GM04503 (cell line): ENCODE results near the gene NANOGP8.
"Not testable (repeated sequence)": the region's sequence is repeated elsewhere in the genome, so short reads cannot be mapped to it uniquely, and the experiment has no call there.

Experiments used
- DNase-seq: peaks from one replicate; pipeline ENCODE4 v3.0.0-alpha.2; 2012; ENCODE audit warnings: low read depth

The NANOGP8 gene, protein sequence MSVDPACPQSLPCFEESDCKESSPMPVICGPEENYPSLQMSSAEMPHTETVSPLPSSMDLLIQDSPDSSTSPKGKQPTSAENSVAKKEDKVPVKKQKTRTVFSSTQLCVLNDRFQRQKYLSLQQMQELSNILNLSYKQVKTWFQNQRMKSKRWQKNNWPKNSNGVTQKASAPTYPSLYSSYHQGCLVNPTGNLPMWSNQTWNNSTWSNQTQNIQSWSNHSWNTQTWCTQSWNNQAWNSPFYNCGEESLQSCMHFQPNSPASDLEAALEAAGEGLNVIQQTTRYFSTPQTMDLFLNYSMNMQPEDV

DNA sequence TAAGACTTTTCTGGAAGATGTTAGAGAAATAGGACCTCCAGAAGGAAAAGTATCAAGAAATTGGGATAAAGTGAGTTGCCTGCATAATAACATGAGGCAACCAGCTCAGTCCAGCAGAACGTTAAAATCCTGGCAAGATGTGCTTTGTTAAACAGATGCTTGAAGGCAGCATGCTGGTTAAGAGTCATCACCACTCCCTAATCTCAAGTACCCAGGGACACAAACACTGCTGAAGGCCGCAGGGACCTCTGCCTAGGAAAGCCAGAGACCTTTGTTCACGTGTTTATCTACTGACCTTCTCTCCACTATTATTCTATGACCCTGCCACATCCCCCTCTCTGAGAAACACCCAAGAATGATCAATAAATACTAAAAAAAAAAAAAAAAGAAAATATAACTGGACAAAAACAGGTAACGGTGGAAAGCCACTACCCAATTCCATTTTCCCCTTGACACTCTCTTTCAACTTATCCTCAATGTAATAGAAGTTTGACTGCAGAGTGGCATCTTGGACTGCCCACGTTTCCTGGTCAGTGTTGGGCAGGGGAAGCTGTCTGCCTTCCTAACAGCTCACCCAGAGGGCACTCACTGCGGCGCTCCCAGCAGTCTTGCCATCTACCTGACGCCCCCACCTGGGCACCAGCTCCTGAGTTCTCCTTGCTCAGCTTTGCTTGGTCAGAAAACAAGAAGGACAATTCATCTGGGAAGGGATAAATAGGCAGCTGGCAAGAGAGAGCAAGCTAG, at the start of gene NANOGP8:
NANOGP8 (minus strand) TSS at position 120 of the 744 bp plus-strand sequence. CDS start 185 bp downstream, outside the sequence.
- DNase-seq: not testable (repeated sequence)

DNA sequence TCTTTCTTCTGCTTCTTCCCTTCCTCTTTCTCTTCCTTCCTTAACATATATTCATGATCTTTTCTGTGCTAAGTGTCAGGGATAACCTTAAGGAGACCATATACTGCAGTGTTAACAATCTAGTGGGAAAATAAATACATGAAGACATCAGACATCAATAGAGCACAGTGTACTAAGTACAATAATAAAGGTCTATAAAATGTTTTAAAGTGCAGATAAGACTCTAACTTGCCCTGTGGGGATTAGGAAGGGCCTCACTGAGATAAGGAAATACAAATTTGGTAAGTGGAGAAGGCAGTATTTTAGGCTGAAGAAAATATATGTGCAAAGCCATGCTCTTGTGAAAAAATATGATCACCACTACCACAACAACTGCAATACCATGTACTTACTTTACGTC, 49.2 kb upstream of the NANOGP8 start:
- no peak for DNase-seq

DNA sequence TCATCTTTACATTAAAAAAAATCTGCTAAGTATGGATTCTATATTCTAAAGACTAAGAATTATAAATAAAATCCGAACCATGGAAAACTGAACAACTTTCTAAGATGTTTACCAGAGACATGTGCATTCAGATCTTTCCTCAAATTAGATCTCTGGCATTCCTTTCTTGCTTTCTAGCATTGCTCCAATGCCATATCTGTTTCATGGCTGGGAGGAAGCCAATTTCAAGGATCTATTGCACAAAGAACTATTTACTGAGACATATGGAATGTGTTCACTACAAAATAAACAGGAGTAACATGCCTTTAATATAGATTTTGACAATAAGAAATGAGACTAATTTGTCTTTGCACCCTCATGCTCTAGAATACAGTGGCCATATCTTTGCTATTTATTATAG, 45.1 kb upstream of the NANOGP8 start:
- no peak for DNase-seq

DNA sequence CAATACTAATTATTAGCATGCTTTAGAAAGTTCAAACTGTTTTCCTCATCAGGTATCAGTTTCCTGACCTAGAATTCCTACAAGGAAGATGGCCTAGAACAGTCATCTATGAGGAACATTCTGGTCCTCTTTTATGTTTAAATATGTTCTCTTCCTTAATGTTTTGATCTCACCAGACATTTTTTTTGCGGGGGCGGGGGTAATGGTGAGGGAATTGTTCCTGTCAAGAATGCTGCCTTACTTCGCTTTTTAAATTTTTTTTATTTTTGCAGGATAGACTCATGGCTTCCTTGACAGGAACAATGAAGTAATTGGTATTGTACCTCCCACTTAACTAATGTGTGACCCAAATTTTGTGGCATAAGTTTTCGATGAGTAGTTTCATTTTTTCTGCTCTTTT, 44.3 kb upstream of the NANOGP8 start:
- no peak for DNase-seq

DNA sequence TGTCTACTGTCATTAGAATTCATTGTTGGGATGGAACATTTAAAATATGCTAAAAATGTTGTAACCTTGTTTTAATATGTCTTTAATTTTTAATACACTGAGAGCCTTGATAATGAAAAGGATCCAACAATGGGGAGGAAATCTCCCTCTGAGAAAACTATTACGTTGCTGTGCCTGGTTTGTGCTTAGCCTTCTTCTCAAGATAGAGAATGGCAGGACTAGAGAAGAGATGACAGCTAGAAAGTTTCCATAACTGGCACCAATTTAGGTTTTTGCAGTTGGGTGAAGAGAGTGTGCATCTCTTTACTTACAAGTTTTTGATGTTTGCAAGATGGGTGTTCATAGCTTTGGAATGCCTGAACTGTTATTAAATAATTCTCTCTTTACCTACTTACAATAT, 42.6 kb upstream of the NANOGP8 start:
- DNase-seq: no peak

DNA sequence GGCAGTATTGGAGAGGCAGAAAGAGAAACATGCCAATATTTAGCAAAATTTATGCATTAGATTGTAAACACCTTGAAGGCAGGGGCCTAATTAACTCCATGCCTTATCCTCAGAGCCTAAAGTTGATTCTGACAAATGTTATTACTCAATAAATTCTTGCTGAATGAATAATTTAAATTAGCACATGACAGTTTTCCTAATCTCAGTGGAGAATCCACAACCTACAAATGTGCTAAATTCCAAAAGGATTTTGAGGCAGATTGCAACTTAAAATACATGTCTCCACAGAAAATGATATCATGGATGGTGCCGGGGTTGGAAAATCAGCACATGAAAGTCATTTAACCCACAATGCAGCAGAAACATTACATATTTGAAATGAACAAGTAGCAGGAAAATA, 41.1 kb upstream of the NANOGP8 start:
- DNase-seq: no peak

DNA sequence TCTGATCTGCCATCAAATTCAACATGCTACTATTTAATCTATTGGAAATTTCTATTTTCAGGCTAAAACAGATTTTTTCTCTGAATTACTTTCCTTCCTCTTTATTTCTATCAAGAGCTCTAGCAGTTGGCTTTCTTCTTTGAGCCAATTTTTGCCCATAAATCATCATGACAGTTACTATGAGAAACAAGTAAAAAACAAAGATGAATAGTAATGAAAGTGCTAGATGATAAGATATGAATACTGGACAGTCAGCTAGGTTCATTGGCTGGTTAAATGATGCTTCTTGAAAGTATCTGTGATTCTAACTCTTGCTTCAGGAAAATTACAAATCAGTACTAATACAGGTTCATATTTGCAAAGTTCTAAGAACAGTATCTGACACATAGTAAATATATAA, 38.6 kb upstream of the NANOGP8 start:
- DNase-seq: no peak

DNA sequence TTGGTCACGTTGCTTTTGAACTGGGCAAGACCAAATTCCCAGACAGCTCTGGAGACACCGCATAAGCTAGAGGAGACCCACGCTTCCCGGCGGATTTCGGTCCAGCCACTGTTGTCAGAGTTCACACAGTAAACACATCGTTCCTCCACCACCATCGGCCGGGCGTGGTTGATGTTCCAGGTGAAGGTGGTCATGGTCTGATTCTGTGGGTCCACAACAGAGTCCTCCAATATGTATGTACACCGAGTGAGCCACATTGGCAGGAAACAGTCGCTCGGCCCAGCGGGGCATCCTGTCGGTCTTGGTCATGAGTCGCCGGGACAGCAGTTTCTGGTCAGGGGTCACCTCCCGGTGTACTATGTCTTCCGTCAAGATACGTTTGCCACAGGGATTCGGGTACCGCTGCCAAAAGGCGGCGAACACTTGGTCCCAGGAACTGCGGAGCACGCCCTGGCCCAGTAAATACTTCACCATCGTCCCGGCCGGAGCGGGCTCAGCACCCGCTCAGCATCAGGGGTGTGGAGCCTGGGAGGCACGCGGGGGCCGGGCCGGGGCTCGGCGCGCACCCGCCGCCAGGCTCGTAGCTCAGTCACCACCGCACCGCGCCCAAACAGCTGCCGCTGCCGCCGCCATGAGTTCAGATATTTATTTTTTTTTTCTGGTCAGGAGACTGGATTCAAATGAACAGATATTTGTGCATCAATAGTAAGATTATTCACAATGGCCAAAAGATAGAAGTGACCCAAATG, 36.7 kb upstream of the NANOGP8 start:
- DNase-seq: no peak

DNA sequence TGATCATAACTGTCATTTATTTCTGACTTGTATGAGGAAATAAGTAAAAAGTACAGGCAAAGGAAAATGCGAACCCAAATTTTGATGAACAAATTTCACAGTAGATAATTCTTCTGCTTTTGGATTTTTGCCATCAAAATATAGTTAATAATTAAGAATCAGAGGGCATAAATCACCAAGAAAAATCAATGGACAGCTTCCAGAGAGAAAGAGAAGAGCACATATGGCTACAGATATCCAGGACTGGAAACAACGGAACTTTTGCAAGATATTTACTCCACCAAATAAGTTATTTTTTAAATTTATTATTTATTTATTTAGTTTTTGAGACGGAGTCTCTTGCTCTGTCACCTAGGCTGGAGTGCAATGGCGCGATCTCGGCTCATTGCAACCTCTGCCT, 35.1 kb upstream of the NANOGP8 start:
- no peak for DNase-seq

DNA sequence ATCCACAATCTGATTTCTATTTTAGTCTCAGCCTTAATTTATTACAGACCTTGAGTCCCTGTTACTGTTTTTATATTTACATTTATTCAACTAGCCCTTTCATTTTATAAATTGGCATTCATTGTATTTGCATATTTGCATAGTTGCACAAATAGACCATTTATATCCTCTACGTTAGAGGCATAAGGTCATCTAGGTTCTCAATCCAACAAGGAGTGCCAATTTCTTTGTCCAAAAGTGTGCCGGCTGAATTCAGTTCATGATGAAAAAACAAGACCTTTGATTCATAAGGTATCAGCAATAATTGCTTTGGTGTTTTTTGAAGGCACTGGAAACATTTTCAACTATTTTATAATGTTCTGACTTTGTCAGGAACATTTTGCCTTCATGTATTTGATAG, 33.9 kb upstream of the NANOGP8 start:
- DNase-seq: no peak

DNA sequence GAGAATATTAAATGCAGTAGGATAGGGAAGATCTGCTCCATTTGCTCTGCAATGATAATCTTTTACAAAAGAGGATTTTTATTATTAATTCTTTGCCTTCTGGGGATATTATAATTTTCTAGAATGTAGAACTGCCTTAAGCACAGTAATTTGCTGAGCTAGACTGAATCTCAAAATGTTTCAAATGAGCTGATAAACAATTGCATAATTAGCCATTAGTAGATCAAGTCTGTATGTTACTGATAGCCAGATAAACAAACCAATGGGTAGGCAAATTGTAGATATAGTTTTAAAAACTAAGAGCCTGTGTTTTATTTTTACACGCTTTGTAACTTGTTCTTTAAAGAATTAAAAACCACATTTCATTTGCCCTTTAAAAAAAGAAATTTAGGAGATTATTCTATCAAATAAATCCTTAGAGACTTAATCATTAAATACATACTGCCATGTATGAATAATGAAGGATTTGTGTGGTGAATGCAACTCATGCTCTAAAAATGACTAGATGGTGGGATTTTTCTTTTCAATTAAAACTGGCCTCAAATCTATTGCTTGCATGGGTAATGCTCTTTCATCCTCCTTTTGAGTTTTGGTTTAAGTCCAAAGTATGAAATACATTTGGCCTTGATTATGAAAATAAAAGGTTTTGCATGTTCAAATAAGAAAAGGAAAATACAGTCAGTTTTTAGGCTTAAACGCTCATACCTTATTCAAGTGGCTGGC, 32.6 kb upstream of the NANOGP8 start:
- DNase-seq: no peak

DNA sequence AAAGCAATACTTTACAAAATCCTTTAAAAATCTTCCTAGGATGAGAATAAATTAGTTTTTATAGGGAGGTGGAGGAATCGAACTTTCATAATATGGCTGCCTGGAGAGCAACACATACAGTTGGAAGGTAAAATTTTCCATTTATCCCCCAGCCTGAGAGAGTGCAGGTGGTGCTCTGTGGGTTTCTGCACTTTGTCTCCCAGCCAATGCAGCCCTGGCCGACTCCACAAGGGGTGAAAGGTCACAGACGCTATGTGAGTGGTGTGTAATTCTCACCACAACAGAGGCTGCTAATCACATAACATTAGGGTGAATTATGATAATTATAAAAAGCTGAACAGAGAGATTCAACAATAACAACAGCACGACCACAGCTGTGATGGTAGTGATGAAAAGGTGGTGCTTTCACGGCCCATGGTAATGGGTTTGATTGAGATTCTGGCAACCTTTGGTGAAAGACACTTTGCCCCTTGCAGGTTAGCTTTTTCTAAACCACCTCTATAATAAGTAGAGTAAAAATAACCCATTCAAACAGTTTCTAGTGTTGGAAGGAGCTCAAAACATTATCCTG, 30.1 kb upstream of the NANOGP8 start:
- no peak for DNase-seq

DNA sequence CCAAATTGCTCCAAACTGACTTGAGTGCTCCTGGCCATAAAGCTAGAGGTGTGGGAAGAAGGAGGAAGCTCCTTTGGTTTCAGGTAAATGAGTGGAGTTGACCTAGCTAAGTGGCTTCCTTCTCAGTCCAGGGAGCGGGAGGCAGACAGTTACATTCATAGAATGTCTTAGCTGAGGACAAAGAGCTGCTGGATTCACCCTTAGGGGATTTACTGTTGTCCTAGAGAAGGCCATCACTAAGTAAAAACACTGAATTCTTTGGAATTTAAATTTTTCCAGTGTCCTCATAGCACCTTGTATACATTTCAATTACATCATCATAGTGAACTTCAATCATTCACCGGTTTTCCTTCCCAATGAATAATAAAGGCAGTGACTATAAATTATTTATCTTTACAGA, 27.3 kb upstream of the NANOGP8 start:
- DNase-seq: no peak

DNA sequence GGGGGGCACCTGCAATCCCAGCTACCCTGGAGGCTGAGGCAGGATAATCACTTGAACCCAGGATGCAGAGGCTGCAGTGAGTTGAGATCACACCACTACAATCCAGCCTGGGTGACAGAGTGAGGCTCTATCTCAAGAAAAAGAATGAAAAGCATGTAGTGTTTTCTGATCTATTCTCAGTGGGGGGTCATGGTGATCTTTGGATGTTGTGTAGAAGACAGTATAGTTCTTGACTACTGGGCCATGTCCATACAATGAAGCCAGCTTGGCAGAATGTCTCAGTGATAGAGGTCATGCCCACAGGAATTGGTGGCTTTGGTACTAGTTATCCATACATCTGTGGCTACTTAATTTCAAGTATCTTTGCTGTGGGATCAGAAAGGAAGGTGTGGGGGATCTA, 26.8 kb upstream of the NANOGP8 start:
- no peak for DNase-seq

DNA sequence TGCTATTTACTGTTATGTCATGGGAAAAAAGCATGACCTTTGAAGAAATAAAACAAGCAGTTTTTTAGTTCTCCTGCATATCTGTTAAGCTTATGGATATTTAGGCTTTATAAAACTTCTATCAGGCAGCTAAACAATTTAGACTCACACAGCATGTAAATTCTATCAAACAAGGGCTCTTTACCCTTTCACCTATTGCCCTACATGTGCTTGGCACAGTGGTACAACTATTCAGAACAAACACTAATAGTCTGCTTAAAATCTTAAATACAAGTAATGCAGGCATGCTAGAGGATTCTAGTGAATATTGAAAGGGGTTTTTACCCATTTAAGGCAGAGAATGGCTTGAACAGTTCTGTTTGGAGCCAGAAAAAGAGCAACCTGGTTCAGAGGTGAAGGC, 23.4 kb upstream of the NANOGP8 start:
- DNase-seq: no peak

DNA sequence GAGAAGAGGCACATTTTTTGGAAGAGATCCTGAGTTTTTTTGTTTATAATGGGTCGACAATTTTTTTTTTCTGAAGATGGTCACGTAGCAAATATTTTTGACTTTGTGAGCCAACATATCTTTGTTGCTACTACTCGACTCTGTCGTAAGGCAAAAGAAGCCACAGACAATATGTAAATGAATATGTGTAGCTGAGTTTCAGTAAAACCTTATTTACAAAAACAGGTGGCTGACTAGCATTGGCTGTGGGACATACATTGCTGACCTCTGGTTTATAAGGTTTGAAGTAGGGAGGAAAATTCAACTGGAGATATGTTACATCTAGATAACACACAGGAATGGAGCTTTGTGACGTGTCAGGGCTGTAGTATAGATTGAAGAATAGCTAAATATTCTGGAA, 22.5 kb upstream of the NANOGP8 start:
- DNase-seq: no peak

DNA sequence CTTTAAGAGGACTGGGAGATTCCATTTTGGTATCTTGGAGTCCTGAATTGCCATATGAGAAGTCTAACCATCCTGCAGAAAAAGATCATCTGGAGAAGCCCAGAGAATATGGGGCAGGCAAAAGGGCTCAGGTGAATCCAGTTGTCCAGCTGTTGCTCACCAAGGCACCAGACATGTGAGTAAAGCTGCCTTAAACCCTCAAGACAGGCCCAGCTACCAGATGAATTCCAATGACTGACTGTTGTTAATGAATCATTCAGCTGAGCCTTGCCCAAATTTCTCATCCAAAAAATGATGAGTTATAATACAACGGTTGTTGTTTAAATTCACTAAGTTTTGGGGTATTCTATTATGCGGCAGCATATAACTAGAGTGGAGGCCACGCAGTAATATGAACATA, 22.0 kb upstream of the NANOGP8 start:
- no peak for DNase-seq

DNA sequence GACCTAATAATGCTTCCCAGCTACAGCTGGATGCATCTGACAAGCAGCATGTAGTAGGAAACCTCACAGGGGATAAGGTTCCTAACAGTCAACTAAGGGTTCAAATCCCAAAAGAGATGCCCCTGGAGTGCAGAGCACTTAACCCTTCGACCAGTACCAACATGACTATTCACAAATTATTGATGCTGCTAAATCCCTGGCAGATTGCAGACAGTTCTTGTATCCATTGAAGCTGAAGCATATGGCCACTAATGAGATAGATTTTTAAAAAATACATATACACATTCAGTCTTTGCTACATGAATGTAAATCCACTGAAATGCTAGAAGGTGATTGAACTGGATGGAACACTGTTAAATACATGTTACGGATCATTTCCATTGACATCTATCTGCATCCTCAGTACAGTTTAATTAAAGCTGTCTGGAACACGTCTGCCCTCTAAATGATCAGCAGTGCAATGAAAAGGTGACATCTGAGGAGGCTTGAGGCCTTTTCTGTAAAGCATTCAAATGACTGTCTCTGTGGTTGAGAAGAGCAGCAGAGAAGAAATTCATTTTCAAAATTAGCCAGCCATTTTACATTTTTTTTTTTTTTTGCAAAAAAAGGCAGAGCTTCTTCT, 19.5 kb upstream of the NANOGP8 start:
- no peak for DNase-seq

DNA sequence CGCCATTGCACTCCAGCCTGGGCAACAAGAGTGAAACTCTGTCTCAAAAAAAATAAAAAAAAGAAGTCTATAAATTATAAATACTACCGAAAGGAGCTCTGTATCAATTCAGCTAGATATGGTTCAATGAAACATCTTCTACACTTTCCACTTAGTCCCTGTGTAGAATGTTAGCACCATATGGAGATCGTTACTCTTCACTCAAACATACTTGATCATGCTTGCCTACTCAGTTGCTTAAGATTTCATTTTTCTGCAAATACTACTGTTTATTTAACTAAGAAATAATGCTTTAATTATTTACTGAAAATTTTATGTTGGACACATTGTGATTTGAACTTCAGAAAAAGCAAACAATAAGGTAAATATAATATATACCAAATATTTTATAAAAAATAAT, 17.1 kb upstream of the NANOGP8 start:
- no peak for DNase-seq

DNA sequence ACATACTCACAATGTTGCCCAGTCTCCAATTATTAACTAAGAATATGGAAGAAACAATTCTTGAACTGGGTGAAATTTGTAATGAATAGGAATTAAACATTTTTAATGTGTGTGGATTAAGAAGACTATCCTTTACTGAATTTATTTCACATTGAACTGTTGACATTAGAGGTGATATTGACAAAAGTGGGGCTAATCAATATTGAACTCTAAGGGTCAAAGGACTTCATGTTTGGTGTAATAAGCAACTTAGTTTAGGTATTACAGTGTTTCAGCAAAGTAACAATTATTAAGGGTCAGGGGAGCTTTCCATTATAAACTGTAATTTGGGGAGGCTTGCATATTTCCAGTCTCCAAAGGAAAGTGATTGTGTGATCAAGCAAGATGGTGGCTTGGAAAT, 16.2 kb upstream of the NANOGP8 start:
- no peak for DNase-seq

DNA sequence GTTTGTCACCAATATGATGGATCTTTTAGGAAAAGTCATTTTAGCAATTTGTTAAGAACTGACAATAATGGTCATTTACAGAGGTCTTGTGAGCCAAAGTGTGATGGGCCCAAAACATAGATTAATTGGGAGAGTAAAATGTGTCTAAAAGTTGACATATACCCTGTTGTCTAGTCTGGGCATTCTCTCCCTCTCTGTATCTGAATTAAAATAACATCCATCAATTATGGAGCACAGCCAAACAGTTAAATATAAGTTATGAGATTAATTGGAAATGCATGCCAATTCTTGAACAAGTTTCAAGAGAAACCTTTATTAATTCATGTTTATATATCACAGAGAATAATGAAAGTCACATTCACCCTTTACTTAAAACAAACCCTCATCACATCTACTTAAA, 13.6 kb upstream of the NANOGP8 start:
- DNase-seq: no peak

DNA sequence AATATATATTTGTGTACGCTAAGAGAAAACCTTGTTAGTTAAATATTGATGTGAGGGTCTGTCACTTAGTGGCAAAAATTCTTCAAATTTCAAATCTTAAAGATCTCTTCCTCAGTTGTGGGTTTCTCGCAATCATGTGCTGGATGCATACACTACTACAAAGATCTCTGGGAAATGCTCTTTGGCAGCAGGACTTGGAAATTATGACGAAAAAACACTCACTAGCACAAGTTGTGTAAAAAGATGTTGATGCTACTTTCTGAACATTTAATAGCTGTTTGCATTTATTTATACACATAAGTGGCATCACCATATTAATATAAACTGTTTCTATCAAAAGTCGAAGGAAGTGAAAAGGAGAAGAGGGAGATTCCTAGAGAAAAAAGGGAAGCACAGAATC, 10.8 kb upstream of the NANOGP8 start:
- no peak for DNase-seq
